HepG2 (cell line): ENCODE measurements around the gene ZNF3. TPM values are rescaled to one million over a fixed set of nuclear protein-coding genes. Genes with fewer than 3 reads are reported as not detected.
A peak's percentile ranks its signal among the peaks of the same experiment; 100 is the strongest.

Experiments
- ATAC-seq: fragments of 200-7000 bp; cut with Tn5 transposase; 3 replicates; pipeline ENCODE4 v1.9.1; 2020; ENCODE audit warnings: mild to moderate bottlenecking, moderate library complexity
- BruUV-seq: library from RNA; stranded (reverse); fragments of 400-500 nt; replicated peaks from 2 replicates; lab custom pipeline; 2021; lab: Mats Ljungman, UMichigan
- CTCF ChIA-PET: fragments of 300-600 bp; formaldehyde crosslinking; extraction: SDS; loops from one replicate; lab custom pipeline; 2021; ENCODE audit warnings: low total read pairs, inconsistent platforms, low intra/inter-chr PET ratio; lab: Yijun Ruan, JAX
- POLR2A ChIA-PET: fragments of 350-600 bp; sonication (Branson Sonifier 250); formaldehyde crosslinking; loops from one replicate; lab custom pipeline; 2020; ENCODE audit warnings: antibody characterized with exemption, inconsistent platforms; lab: Yijun Ruan, JAX
- DNase-seq: peaks from one replicate; pipeline ENCODE4 v3.0.0-alpha.2; 2015; ENCODE audit warnings: low spot score
- FAIRE-seq: peaks from 3 replicates; lab custom pipeline; 2011; peaks lifted over from hg19 to GRCh38; lab: Jason Lieb, UNC
- H2AFZ ChIP-seq: one replicate; pipeline ENCODE4 v1.6.1; 2011; ENCODE audit warnings: low read length, inconsistent platforms
- H3K27ac ChIP-seq: fragments of 300-600 bp; 3 replicates; pipeline ENCODE4 v1.8.0; 2011; ENCODE audit warnings: mixed run types, mild to moderate bottlenecking, mixed read lengths, low read length, inconsistent platforms; ENCODE audit not compliant: insufficient read depth; ENCODE audit errors: extremely low read length
- H3K27me3 ChIP-seq, 2 experiments: fragments of 200-600 bp in 1 of 2; 2 replicates in 1 of 2; 3 replicates in 1 of 2; pipeline versions ENCODE4 v1.6.0 to v1.8.0; 2011; ENCODE audit warnings: low read length in 2 of 2, mild to moderate bottlenecking in 2 of 2, moderate library complexity in 2 of 2, inconsistent platforms in 1 of 2; ENCODE audit not compliant: insufficient read depth in 2 of 2, control insufficient read depth in 1 of 2
- H3K36me3 ChIP-seq, 2 experiments: fragments of 200-600 bp in 1 of 2; replicated peaks in 1 of 2; 2 replicates in 1 of 2; 3 replicates in 1 of 2; pipeline versions ENCODE4 v1.5.1 to v1.8.0; 2011; ENCODE audit warnings: low read length in 2 of 2, inconsistent platforms in 1 of 2; ENCODE audit not compliant: insufficient read depth in 2 of 2, control insufficient read depth in 1 of 2
- H3K4me1 ChIP-seq: 2 replicates; pipeline ENCODE4 v1.5.1; 2012; ENCODE audit warnings: low read length, inconsistent platforms; ENCODE audit not compliant: insufficient read depth
- H3K4me2 ChIP-seq: 2 replicates; pipeline ENCODE4 v1.6.0; 2011; ENCODE audit warnings: low read depth, low read length, inconsistent platforms
- H3K4me3 ChIP-seq, 3 experiments: fragments of 200-600 bp in 1 of 3; sonication (generic), shearing (Covaris generic) in 1 of 3; replicated peaks in 1 of 3; 2 replicates each; pipeline ENCODE4 v1.5.1; 2011 to 2016; ENCODE audit warnings: low read length in 3 of 3, inconsistent platforms in 2 of 3, low read depth in 2 of 3, mild to moderate bottlenecking in 2 of 3, control low read depth in 1 of 3, mixed read lengths in 1 of 3; ENCODE audit not compliant: insufficient read depth in 1 of 3
- H3K79me2 ChIP-seq: one replicate; pipeline ENCODE4 v1.6.1; 2011; ENCODE audit warnings: low read length, inconsistent platforms; ENCODE audit not compliant: insufficient read depth
- H3K9ac ChIP-seq: 2 replicates; pipeline ENCODE4 v1.6.0; 2011; ENCODE audit warnings: mild to moderate bottlenecking, low read depth, low read length, inconsistent platforms; ENCODE audit not compliant: insufficient read depth
- H3K9me3 ChIP-seq: 2 replicates; pipeline ENCODE4 v1.5.1; 2012; ENCODE audit warnings: mild to moderate bottlenecking, low read length
- H4K20me1 ChIP-seq: 2 replicates; pipeline ENCODE4 v1.6.0; 2011; ENCODE audit warnings: inconsistent platforms, mild to moderate bottlenecking, low read length, moderate library complexity; ENCODE audit not compliant: insufficient read depth
- GATAD1 ChIP-seq: IDR thresholded peaks from 2 replicates; pipeline ENCODE4 v1.6.1; 2016; ENCODE audit warnings: missing genetic modification reagents, missing compliant biosample characterization
- GTF2F1 ChIP-seq: fragments of 150-350 bp; IDR thresholded peaks from 2 replicates; pipeline ENCODE4 v1.6.1; 2014; ENCODE audit warnings: low read length
- HNRNPLL ChIP-seq: fragments of 200-400 bp; formaldehyde crosslinking; IDR thresholded peaks from 2 replicates; pipeline ENCODE4 v1.6.1; 2017; ENCODE audit warnings: mild to moderate bottlenecking, low read depth, low read length; ENCODE audit not compliant: poor library complexity, severe bottlenecking
- MAFF ChIP-seq: IDR thresholded peaks from 2 replicates; pipeline ENCODE4 v1.6.1; 2011; ENCODE audit warnings: low read depth, low read length, improper control_type of control experiment
- MEIS2 ChIP-seq: sonication (generic); formaldehyde crosslinking; IDR thresholded peaks from 2 replicates; pipeline ENCODE4 v1.9.0; 2021; ENCODE audit warnings: mild to moderate bottlenecking, missing genetic modification reagents
- MNT ChIP-seq: fragments of 450-650 bp; IDR thresholded peaks from 2 replicates; pipeline ENCODE4 v1.6.1; 2016
- NCOA5 ChIP-seq: sonication (generic); formaldehyde crosslinking; IDR thresholded peaks from 2 replicates; pipeline ENCODE4 v1.4.0; 2020; ENCODE audit warnings: missing genetic modification reagents
- POLR2A ChIP-seq, 2 experiments: IDR thresholded peaks; 2 replicates each; pipeline ENCODE4 v1.6.1; 2011; ENCODE audit warnings: low read depth in 2 of 2, low read length in 2 of 2, mild to moderate bottlenecking in 1 of 2, moderate library complexity in 1 of 2; ENCODE audit not compliant: insufficient read depth in 1 of 2
- POLR2G ChIP-seq: fragments of 200-400 bp; formaldehyde crosslinking; IDR thresholded peaks from 2 replicates; pipeline ENCODE4 v1.6.1; 2018; ENCODE audit warnings: mild to moderate bottlenecking, low read depth, low read length, moderate library complexity
- RBFOX2 ChIP-seq: fragments of 200-400 bp; formaldehyde crosslinking; IDR thresholded peaks from 2 replicates; pipeline ENCODE4 v1.6.1; 2017; ENCODE audit warnings: low read depth, mild to moderate bottlenecking, low read length
- RBM22 ChIP-seq: fragments of 200-400 bp; formaldehyde crosslinking; optimal IDR thresholded peaks from 2 replicates; pipeline ENCODE3; 2017; ENCODE audit warnings: mild to moderate bottlenecking, low read length, moderate library complexity
- SNRNP70 ChIP-seq: fragments of 200-400 bp; formaldehyde crosslinking; IDR thresholded peaks from 2 replicates; pipeline ENCODE4 v1.6.1; 2017; ENCODE audit warnings: mild to moderate bottlenecking, low read depth, low read length, moderate library complexity
- SP140L ChIP-seq: sonication (generic); formaldehyde crosslinking; IDR thresholded peaks from 2 replicates; pipeline ENCODE4 v1.4.0; 2020; ENCODE audit warnings: missing genetic modification reagents, borderline replicate concordance
- ZFP1 ChIP-seq: IDR thresholded peaks from 2 replicates; pipeline ENCODE4 v1.6.1; 2016
- ZMYM2 ChIP-seq: sonication (generic); formaldehyde crosslinking; IDR thresholded peaks from 2 replicates; pipeline ENCODE4 v1.8.0; 2022; ENCODE audit warnings: mild to moderate bottlenecking, missing genetic modification reagents
- ZNF225 ChIP-seq: sonication (generic); formaldehyde crosslinking; IDR thresholded peaks from 2 replicates; pipeline ENCODE4 v1.4.0; 2020; ENCODE audit warnings: mild to moderate bottlenecking, missing genetic modification reagents
- ZNF670 ChIP-seq: sonication (generic); formaldehyde crosslinking; IDR thresholded peaks from 2 replicates; pipeline ENCODE4 v1.8.0; 2022; ENCODE audit warnings: mild to moderate bottlenecking, missing genetic modification reagents, borderline replicate concordance
- WGBS: methylation state at CpG from one replicate; pipeline ENCODE4 v1.1.6; 2017; ENCODE audit warnings: low lambda C conversion rate; 5-methylcytosine and 5-hydroxymethylcytosine counted together
- in situ Hi-C: cut with HindIII; loops from 2 replicates; pipeline ENCODE4 v1.10.0; 2017; ENCODE audit warnings: low pct_unique_long_range_greater_than_20kb; ENCODE audit not compliant: extremely low pct_ligation_motif_present
- intact Hi-C: fragments of 100-400 bp; cut with micrococcal nuclease; formaldehyde crosslinking; loops from one replicate; pipeline ENCODE4 v1.10.0; 2022; ENCODE audit not compliant: unreplicated experiment
- polyA plus RNA-seq, 8 experiments: library from polyadenylated mRNA; depleted of rRNA in 3 of 8; stranded (reverse) in 7 of 8; unstranded in 1 of 8; fragments of >200 nt; fragmentation: Illumina TruSeq in 4 of 8; extraction: Trizol in 4 of 8; gene quantifications; 2 replicates each; pipeline versions ENCODE4 v1.2.1 to v1.2.3, GENCODE V29; 2011 to 2016; ENCODE audit warnings: low read depth in 4 of 8, missing spikeins in 1 of 8, mixed read lengths in 1 of 8; ENCODE audit not compliant: insufficient read depth in 1 of 8
- total RNA-seq, 5 experiments: library from RNA; depleted of rRNA; stranded (reverse); fragments of >200 nt; fragmentation: Illumina TruSeq; extraction: Trizol; gene quantifications; 2 replicates each; pipeline ENCODE4 v1.2.3, GENCODE V29; 2016; ENCODE audit warnings: low read depth in 1 of 5
- TF ChIP-seq, protein P1 (sequence below): sonication (generic); formaldehyde crosslinking; IDR thresholded peaks from 2 replicates; pipeline ENCODE4 v1.4.0; 2020; ENCODE audit warnings: missing genetic modification reagents

The ZNF3 gene
- total and polyA plus RNA-seq, 2 of the 13 experiments (the other 11 are each of a cell fraction or from before 2014, with no cell fraction given), result 33.7 to 56.9 TPM

DNA sequence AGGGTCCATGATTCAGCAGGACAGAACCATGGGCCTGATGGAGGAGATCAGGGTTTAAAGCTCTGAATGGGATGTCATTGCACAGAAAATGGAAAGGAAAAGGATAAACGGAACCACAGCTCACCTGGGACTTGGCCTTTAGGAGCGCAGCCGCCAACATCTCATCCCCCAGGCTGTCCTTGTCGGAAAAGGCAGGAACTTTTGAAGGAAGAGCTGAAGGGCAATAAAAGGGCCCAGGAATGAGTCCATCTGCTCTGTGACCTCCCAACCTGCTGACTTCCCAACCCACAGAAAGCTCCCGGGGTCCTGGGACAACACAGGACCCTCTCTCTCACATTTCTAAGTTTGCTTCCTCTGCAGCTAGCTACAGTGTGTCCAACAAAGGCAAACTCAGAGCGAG, 6.1 kb downstream of the ZNF3 start:
- Histone ChIP-seq H3K79me2 (peaks cover 52% of the 10 kb centered on the region), H3K27me3 (no peaks in the 10 kb centered on the region), H3K36me3 (peaks cover 33 to 73% of the 10 kb centered on the region in 2 experiments), H3K27ac (no peak overlapping the region), H3K9ac (no peak overlapping the region), H4K20me1 (peaks cover 36% of the 10 kb centered on the region), H3K9me3 (no peaks in the 10 kb centered on the region), H3K4me3 (no peak overlapping the region)
- ATAC-seq, result no peak
- FAIRE-seq, result no peak
- BruUV-seq, result no TSS peak
- CTCF ChIA-PET, result no interaction called here
- DNase-seq, result no peak
- 90% methylated on average over 6 of the region's 6 CpGs for WGBS
- TF ChIP-seq SNRNP70, result no peak
- TF ChIP-seq MAFF, result no peak
- no peak for TF ChIP-seq ZMYM2 (CRISPR knock-in tag)
- TF ChIP-seq POLR2A (IDR thresholded peaks at IDR 0.05; ENCODE audit: insufficient read depth in 1 of 2, low read depth in 2 of 2, low read length in 2 of 2), result peak in 1 of 2 experiments; percentile 21; a peak in 1 of 4 replicates
- no peak for TF ChIP-seq MEIS2 (CRISPR knock-in tag)
- peak; percentile 55; the same call in 1 of the 2 replicates for TF ChIP-seq RBFOX2
- 0 out of 2 replicates have a peak, but pooled peaks have one; percentile 3 for TF ChIP-seq POLR2G
- no peak for TF ChIP-seq ZFP1 (CRISPR knock-in tag)
- no peak for TF ChIP-seq GATAD1 (CRISPR knock-in tag)
- TF ChIP-seq, protein P1, sequence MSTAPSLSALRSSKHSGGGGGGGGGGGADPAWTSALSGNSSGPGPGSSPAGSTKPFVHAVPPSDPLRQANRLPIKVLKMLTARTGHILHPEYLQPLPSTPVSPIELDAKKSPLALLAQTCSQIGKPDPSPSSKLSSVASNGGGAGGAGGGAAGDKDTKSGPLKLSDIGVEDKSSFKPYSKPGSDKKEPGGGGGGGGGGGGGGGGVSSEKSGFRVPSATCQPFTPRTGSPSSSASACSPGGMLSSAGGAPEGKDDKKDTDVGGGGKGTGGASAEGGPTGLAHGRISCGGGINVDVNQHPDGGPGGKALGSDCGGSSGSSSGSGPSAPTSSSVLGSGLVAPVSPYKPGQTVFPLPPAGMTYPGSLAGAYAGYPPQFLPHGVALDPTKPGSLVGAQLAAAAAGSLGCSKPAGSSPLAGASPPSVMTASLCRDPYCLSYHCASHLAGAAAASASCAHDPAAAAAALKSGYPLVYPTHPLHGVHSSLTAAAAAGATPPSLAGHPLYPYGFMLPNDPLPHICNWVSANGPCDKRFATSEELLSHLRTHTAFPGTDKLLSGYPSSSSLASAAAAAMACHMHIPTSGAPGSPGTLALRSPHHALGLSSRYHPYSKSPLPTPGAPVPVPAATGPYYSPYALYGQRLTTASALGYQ (CRISPR knock-in tag), result no peak
- TF ChIP-seq GTF2F1, result no peak
- TF ChIP-seq MNT, result no peak
- no peak for TF ChIP-seq ZNF225 (CRISPR knock-in tag)
- TF ChIP-seq NCOA5 (CRISPR knock-in tag), result no peak
- no peak for TF ChIP-seq HNRNPLL
- TF ChIP-seq SP140L (CRISPR knock-in tag), result no peak
- TF ChIP-seq RBM22, result peak; percentile 74
- TF ChIP-seq ZNF670 (CRISPR knock-in tag), result no peak
- TF ChIP-seq, all 625 proteins: peak for 4
- intact Hi-C loops, result no loop called here
- Histone ChIP-seq H3K4me1 (peaks cover 39% of the 10 kb centered on the region), H2AFZ (no peak overlapping the region), H3K4me2 (no peak overlapping the region)
- POLR2A ChIA-PET, result no interaction called here
- in situ Hi-C loops, result no loop called here
